Right atrium auricular region (tissue), 2 donors: ENCODE results near the gene PSTPIP2. TPM values are rescaled to one million over a fixed set of nuclear protein-coding genes. Genes with fewer than 3 reads are reported as not detected.

ENCODE experiments used
- DNase-seq: peaks from one replicate; pipeline ENCODE4 v3.0.0-alpha.2; 2019; ENCODE audit warnings: low spot score
- H3K27ac ChIP-seq, 2 donors: fragments of 200-600 bp; sonication (generic); 1 replicate in 1 of 2; 2 replicates in 1 of 2; pipeline ENCODE4 v1.5.1; 2016 to 2019
- H3K27me3 ChIP-seq, 2 donors: fragments of 200-600 bp; sonication (generic); one replicate each; pipeline versions ENCODE4 v1.5.1 to v1.6.0; 2017 to 2019
- H3K36me3 ChIP-seq: fragments of 200-600 bp; sonication (generic); one replicate; pipeline ENCODE4 v1.5.1; 2016
- H3K4me1 ChIP-seq, 2 donors: fragments of 200-600 bp; sonication (generic); one replicate each; pipeline versions ENCODE4 v1.5.1 to v1.6.0; 2017 to 2019
- H3K4me3 ChIP-seq, 2 donors: fragments of 200-600 bp; sonication (generic); 1 replicate in 1 of 2; 2 replicates in 1 of 2; pipeline ENCODE4 v1.5.1; 2017 to 2019; ENCODE audit warnings: mild to moderate bottlenecking in 1 of 2, moderate library complexity in 1 of 2
- H3K9me3 ChIP-seq, 2 donors: fragments of 200-600 bp; sonication (generic); one replicate each; pipeline ENCODE4 v1.5.1; 2019
- total RNA-seq, 2 donors: library from RNA; depleted of rRNA; stranded (reverse); fragments of >200 nt; gene quantifications; one replicate each; pipeline ENCODE4 v1.1.0, GENCODE V29; 2016
- TF ChIP-seq, protein P1 (sequence below), 2 donors: fragments of 200-600 bp; sonication (generic); IDR thresholded peaks; one replicate each; pipeline ENCODE4 v1.5.1; 2019; ENCODE audit warnings: antibody characterized with exemption in 2 of 2

PSTPIP2 gene
- total RNA-seq, 2 donors from 2014 or later, result 3.4 to 3.9 TPM

DNA sequence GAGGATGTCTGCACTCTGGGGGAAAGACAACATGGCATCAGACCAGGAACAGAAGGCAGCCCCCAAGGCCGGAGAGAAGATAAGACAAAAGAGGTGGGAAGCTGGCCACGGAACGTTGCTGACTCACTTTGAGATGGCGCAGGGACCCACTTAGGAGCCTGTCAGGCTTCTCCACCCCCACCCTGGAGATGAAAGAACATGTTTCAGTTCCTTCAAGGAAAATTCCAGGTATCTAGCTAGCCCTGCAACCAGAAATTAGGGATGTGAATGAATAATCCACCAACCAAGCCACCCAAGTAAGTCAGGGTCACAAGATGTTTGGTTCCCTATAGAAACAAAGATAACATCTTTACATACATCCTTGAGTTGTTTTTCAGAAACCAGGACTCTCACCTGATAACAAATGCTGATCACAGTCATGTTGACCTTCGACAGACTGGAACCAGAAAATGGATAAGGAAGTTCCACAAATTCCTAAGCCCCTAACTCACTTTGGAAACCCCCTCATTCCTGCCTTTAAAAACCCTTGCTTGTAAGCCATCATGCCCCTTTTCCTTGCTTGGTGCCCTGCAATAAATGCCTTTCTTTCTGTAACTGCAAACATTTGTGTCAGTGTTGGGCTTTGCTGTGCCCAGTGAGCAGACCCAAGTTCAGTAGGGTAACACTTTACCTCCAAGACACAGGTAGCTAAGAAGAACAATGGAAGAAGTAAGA, 31.9 kb downstream of the PSTPIP2 start:
- H3K4me3 ChIP-seq, result no peak overlapping the region
- no peak for DNase-seq
- no peaks in the 10 kb centered on the region for H3K36me3 ChIP-seq
- TF ChIP-seq, protein P1, sequence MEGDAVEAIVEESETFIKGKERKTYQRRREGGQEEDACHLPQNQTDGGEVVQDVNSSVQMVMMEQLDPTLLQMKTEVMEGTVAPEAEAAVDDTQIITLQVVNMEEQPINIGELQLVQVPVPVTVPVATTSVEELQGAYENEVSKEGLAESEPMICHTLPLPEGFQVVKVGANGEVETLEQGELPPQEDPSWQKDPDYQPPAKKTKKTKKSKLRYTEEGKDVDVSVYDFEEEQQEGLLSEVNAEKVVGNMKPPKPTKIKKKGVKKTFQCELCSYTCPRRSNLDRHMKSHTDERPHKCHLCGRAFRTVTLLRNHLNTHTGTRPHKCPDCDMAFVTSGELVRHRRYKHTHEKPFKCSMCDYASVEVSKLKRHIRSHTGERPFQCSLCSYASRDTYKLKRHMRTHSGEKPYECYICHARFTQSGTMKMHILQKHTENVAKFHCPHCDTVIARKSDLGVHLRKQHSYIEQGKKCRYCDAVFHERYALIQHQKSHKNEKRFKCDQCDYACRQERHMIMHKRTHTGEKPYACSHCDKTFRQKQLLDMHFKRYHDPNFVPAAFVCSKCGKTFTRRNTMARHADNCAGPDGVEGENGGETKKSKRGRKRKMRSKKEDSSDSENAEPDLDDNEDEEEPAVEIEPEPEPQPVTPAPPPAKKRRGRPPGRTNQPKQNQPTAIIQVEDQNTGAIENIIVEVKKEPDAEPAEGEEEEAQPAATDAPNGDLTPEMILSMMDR (IDR thresholded peaks at IDR 0.05), result no peak
- no peak overlapping the region for H3K27ac ChIP-seq
- H3K4me1 ChIP-seq, result peaks cover 0 to 6% of the 10 kb centered on the region in 2 donors
- H3K9me3 ChIP-seq, result no peaks in the 10 kb centered on the region
- no peaks in the 10 kb centered on the region for H3K27me3 ChIP-seq

DNA sequence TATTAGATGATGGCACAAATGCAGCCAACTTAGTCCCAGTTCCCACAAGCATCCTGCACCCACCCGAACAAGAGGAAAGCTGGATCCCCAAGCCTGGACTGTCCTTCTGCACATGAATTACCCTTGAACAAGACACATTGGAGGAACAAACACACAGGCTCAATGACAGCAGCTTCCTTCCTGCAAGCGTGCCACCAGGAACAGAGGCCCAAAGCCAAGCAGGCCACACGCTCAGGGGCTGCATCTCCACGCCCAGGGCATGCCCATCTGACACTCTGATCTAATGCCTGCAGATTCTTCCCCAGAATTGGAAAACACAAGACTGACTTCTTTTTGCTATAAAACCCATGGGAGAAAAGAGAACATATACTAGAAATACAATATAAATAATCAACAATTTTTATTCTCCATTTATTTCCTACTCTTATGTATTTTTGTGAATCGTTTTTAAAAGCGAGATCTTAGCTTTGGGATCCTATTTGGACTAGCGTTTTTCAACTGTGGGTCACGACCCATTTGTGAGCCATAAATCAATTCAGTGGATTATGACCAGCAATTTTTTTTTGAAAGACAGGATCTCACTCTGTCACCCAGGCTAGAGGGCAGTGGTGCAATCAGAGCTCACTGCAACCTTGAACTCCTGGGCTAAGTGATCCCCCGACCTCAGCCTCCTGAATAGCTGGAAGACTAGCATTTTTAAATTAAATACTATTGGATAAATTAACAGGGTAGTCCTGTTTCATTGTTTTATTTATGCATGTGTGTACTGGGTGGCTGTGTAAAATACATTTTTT, 34.4 kb downstream of the PSTPIP2 start:
- TF ChIP-seq, protein P1 (IDR thresholded peaks at IDR 0.05), result no peak
- no peak for DNase-seq
- H3K9me3 ChIP-seq, result no peaks in the 10 kb centered on the region
- peaks cover 0 to 4% of the 10 kb centered on the region in 2 donors for H3K4me1 ChIP-seq
- H3K36me3 ChIP-seq, result no peaks in the 10 kb centered on the region
- no peaks in the 10 kb centered on the region for H3K27me3 ChIP-seq
- H3K4me3 ChIP-seq, result no peak overlapping the region
- H3K27ac ChIP-seq, result no peak overlapping the region

DNA sequence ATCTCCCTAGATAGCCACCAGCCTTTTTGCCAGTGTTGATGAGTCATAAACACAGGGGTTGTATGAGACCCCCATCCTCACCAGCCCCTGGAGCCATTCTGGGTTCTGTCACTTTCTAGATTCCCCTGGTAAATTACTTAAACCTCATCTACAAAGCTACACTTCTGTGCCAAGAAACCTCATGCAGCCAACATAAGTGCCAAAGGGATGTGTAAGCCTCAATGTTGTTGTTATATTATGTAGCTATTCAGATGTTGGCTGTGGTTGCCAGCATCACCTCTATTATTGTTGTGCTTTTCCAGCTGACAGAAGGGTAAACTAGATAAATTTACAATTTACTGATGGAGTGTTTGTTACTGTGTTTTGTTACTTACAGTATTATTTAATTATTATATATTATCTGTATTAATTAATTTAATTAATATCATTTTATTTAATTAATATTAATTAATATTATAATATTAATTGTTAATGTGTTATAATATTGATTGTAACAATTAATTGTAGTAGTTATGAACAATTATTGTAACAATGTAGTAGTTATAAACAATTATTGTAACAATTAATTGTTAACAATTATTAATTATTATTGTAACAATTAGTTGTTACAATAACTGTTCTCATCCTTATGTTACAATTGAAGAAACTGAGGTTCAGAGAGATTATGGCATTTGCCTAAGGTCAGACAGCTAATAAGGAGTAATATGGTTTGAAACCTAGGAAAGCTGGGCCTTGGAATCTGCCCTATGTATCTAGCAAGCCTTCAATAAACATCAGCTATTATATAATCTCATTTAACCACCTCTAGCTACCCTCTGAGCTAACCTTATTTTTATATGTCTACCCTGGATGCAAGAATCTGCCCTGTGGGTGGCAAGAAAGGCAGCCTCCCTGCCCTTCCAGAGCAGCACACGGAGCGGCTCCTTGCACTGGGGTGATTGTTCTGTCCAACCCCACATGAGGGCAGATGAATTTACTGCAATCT, 36.1 kb downstream of the PSTPIP2 start:
- no peaks in the 10 kb centered on the region for H3K9me3 ChIP-seq
- TF ChIP-seq, protein P1 (IDR thresholded peaks at IDR 0.05), result no peak
- H3K27ac ChIP-seq, result no peak overlapping the region
- H3K4me1 ChIP-seq, result no peaks in the 10 kb centered on the region
- H3K27me3 ChIP-seq, result no peaks in the 10 kb centered on the region
- H3K4me3 ChIP-seq, result no peak overlapping the region
- no peaks in the 10 kb centered on the region for H3K36me3 ChIP-seq
- no peak for DNase-seq

DNA sequence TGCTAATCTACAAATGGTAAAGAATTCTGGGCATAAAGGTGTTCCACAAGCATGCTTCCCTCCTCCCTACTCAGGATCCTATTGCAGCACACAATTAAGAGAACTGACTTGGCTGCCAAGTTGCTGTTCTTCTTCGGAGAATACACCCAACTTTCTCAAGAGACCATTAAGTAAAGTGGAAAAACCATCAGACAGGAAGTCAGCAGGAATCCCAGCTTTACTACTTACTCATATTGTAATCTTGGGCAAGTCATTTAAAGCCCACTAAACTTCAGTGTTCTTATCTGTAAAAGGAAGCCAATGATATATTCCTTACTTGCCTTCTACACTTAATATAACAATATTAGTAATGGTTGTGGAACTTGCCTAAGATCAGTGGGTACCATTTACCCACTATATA, 37.8 kb downstream of the PSTPIP2 start:
- Histone ChIP-seq H3K27ac (no peak overlapping the region), H3K9me3 (no peaks in the 10 kb centered on the region), H3K4me1 (no peaks in the 10 kb centered on the region), H3K4me3 (no peak overlapping the region), H3K27me3 (no peaks in the 10 kb centered on the region), H3K36me3 (no peaks in the 10 kb centered on the region)
- DNase-seq, result no peak
- TF ChIP-seq, protein P1 (IDR thresholded peaks at IDR 0.05), result no peak

DNA sequence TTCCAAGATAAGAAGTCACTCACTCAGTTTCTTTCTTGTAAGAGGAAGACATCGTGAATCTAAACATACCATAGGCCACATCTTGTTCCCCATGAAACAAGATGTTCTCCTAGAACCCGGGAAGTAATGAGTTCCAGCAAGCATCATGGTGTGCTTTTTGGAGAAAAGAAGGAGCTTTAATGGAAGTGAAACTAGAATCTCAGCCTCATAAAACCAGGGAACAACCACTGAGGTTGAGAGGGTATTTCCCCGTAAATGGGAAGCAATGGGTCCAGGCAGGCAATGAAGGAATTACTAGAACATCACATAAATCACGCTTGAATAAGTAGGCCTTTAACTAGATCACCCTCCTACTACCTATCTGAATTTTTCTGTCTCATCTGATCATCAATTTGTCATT, 40.3 kb downstream of the PSTPIP2 start:
- H3K36me3 ChIP-seq, result no peaks in the 10 kb centered on the region
- TF ChIP-seq, protein P1 (IDR thresholded peaks at IDR 0.05), result no peak
- peaks cover 0 to 5% of the 10 kb centered on the region in 2 donors for H3K4me1 ChIP-seq
- H3K9me3 ChIP-seq, result no peaks in the 10 kb centered on the region
- H3K27ac ChIP-seq, result no peak overlapping the region
- H3K27me3 ChIP-seq, result no peaks in the 10 kb centered on the region
- H3K4me3 ChIP-seq, result no peak overlapping the region
- no peak for DNase-seq
